ACC112 (cell line): ENCODE measurements around the gene PTTG2.
"Not testable (repeated sequence)": the region's sequence is repeated elsewhere in the genome, so short reads cannot be mapped to it uniquely, and the experiment has no call there.

Experiments
- H2AFZ ChIP-seq: fragments of 200-600 bp; sonication (generic); one replicate; pipeline ENCODE4 v1.6.0; 2017; ENCODE audit warnings: antibody characterized with exemption, low read length; ENCODE audit not compliant: unreplicated experiment
- H3K27ac ChIP-seq: fragments of 200-600 bp; sonication (generic); 2 replicates; pipeline ENCODE4 v1.5.1; 2014; ENCODE audit warnings: low read depth, mild to moderate bottlenecking, antibody characterized with exemption, low read length, moderate library complexity
- H3K27me3 ChIP-seq: fragments of 200-600 bp; sonication (generic); 2 replicates; pipeline ENCODE4 v1.6.1; 2014; ENCODE audit warnings: mild to moderate bottlenecking, antibody characterized with exemption, low read length, moderate library complexity, mixed read lengths; ENCODE audit not compliant: insufficient read depth
- H3K36me3 ChIP-seq: fragments of 200-600 bp; sonication (generic); 2 replicates; pipeline ENCODE4 v1.6.1; 2016; ENCODE audit warnings: mild to moderate bottlenecking, antibody characterized with exemption, low read length, moderate library complexity, mixed read lengths; ENCODE audit not compliant: insufficient read depth
- H3K4me1 ChIP-seq: fragments of 200-600 bp; sonication (generic); one replicate; pipeline ENCODE4 v1.6.1; 2016; ENCODE audit warnings: low read length, mixed read lengths; ENCODE audit not compliant: insufficient read depth, unreplicated experiment, control insufficient read depth
- H3K4me3 ChIP-seq: fragments of 200-600 bp; sonication (generic); 2 replicates; pipeline ENCODE4 v1.5.1; 2014; ENCODE audit warnings: mild to moderate bottlenecking, low read depth, low read length
- H3K79me2 ChIP-seq: fragments of 200-600 bp; sonication (generic); one replicate; pipeline ENCODE4 v1.6.0; 2016; ENCODE audit warnings: low read length; ENCODE audit not compliant: control insufficient read depth, unreplicated experiment, insufficient read depth

Gene PTTG2

GRCh38 chr4:37958932-37959331 lies 1.3 kb upstream of the PTTG2 start:
- Histone ChIP-seq H3K79me2 (no peaks in the 10 kb centered on the region), H3K27me3 (no peaks in the 10 kb centered on the region), H3K36me3 (no peaks in the 10 kb centered on the region), H3K27ac (no peak overlapping the region), H3K4me1 (no peaks in the 10 kb centered on the region), H3K4me3 (no peak overlapping the region), H2AFZ (no peak overlapping the region)

DNA sequence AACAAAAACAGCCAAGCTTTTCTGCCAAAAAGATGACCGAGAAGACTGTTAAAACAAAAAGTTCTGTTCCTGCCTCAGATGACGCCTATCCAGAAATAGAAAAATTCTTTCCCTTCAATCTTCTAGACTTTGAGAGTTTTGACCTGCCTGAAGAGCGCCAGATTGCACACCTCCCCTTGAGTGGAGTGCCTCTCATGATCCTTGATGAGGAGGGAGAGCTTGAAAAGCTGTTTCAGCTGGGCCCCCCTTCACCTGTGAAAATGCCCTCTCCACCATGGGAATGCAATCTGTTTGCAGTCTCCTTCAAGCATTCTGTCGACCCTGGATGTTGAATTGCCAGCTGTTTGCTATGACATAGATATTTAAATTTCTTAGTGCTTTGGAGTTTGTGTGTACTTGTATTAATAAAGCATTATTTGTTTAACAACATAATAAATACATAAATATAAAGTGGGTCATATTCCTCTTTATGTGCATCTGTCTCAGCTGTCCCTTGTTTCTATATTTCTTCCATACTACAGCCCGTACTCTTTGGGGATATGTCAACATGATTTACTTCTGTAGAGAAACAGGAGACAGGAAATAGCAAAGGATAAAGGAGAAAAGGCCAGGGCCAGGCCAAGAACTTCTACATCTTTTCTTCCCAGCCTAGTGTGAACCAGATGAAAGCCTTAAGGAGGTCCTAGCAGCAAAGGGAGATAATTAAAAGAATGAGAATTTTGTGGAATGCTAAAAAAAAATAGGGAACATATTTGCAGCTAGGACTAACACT lies 667 bp downstream of the PTTG2 start:
- Histone ChIP-seq H3K4me3 (no peak overlapping the region), H3K27ac (no peak overlapping the region), H2AFZ (no peak overlapping the region)

DNA sequence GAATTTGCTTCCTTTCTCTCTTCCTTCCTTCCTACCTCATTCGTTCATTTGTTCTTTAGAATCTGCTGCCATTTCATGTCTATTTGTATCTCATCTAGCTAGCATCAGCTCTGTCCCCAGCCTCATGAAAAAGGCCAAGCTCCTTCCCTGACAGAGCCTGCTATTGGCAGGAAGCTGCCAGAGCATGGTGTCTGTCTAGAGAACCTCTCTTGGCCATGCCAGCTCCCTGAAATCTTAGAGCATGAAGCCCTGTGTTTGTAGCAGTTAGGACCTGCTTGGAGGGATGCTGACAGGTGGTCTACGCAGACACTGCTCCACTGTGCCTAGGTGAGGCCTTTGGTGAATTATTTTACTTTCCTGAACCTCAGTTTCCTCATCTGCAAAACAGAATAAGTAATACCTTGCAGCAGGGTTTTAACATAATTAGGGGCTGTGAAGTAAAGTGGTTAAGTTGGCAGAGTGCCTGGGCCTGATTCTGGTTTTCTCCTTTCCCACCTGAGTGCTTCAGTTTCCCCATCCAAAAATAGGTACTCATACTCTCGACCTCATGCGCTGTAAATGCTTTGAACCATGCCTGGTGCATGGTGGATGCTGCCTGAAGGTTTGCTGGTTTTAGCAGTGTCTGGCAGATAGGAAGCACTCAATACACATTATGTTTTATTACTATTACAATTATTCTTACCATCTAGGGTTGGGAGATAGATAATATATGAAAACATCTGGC lies 4.7 kb downstream of the PTTG2 start:
- no peak overlapping the region for H3K27ac ChIP-seq

More for the DNA sequence above, 667 bp downstream of the PTTG2 start:
- Histone ChIP-seq H3K79me2 (no peaks in the 10 kb centered on the region), H3K36me3 (no peaks in the 10 kb centered on the region), H3K4me1 (no peaks in the 10 kb centered on the region), H3K27me3 (no peaks in the 10 kb centered on the region)

GRCh38 chr4:37966044-37966443 lies 5.8 kb downstream of the PTTG2 start:
- Histone ChIP-seq H2AFZ (no peak overlapping the region), H3K27ac (no peak overlapping the region), H3K4me3 (no peak overlapping the region), H3K4me1 (peaks cover 6% of the 10 kb centered on the region), H3K36me3 (no peaks in the 10 kb centered on the region), H3K79me2 (no peaks in the 10 kb centered on the region), H3K27me3 (no peaks in the 10 kb centered on the region)

More for the DNA sequence above, 4.7 kb downstream of the PTTG2 start:
- H3K27me3 ChIP-seq: no peaks in the 10 kb centered on the region
- no peak overlapping the region for H2AFZ ChIP-seq
- no peaks in the 10 kb centered on the region for H3K36me3 ChIP-seq
- H3K79me2 ChIP-seq: no peaks in the 10 kb centered on the region
- no peak overlapping the region for H3K4me3 ChIP-seq
- peaks cover 6% of the 10 kb centered on the region for H3K4me1 ChIP-seq

- peaks cover 6% of the 10 kb centered on the region for H3K4me1 ChIP-seq
- H3K4me3 ChIP-seq: no peak overlapping the region
- no peak overlapping the region for H3K27ac ChIP-seq
- no peaks in the 10 kb centered on the region for H3K27me3 ChIP-seq
- no peak overlapping the region for H2AFZ ChIP-seq
- no peaks in the 10 kb centered on the region for H3K79me2 ChIP-seq
- H3K36me3 ChIP-seq: no peaks in the 10 kb centered on the region
Measured at GRCh38 chr4:37967736-37968135, 7.5 kb downstream of the PTTG2 start.

DNA sequence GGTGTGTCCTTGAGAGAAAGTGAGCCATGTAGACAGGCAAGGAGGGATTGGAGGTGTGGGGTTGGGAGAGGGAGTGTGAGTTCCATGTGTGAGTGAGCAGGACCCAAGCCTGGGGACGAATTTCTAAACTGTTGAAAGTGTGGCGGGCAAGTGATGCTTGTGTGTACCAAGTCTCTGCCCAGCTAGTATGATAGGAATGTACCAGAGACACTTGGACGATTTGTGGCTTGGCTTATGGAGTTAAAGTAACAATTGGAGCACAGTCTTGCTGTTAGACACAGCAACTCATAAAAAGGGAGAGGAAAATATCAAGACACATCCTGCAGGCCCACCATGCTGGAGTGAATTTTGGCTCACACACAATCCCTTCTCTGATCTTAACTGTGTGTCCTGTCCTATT lies 8.5 kb downstream of the PTTG2 start:
- Histone ChIP-seq H3K4me1 (peaks cover 6% of the 10 kb centered on the region), H3K36me3 (no peaks in the 10 kb centered on the region), H3K79me2 (no peaks in the 10 kb centered on the region), H3K4me3 (no peak overlapping the region), H3K27ac (no peak overlapping the region), H3K27me3 (no peaks in the 10 kb centered on the region), H2AFZ (no peak overlapping the region)

DNA sequence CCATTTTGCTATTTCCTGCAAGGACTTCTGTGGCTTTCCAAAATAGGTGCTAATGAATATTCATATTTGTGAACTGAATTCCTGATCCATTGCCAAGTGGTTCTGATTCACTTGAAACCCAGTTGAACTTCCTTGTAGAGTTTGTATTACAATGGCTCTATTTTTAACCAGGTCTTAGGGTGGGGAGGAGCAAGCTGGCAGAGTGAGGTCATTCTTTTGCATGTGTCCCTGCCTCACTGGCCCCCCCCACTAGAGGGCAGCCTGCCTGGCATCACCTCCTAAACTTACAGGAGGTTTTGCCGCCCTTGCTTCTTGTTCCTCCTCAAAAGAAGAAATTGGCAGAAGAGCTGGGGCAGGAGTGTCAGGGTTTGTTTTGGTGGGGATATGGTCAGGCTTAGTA lies 10.5 kb downstream of the PTTG2 start:
- Histone ChIP-seq H3K27me3 (no peaks in the 10 kb centered on the region), H3K4me1 (peaks cover 6% of the 10 kb centered on the region), H3K79me2 (no peaks in the 10 kb centered on the region), H2AFZ (no peak overlapping the region), H3K27ac (no peak overlapping the region), H3K4me3 (no peak overlapping the region), H3K36me3 (no peaks in the 10 kb centered on the region)

GRCh38 chr4:37971202-37971601 lies 11.0 kb downstream of the PTTG2 start:
- H3K36me3 ChIP-seq: no peaks in the 10 kb centered on the region
- no peaks in the 10 kb centered on the region for H3K79me2 ChIP-seq
- H3K27me3 ChIP-seq: no peaks in the 10 kb centered on the region
- no peak overlapping the region for H3K4me3 ChIP-seq
- H2AFZ ChIP-seq: no peak overlapping the region
- H3K4me1 ChIP-seq: peaks cover 6% of the 10 kb centered on the region
- no peak overlapping the region for H3K27ac ChIP-seq

GRCh38 chr4:37973441-37973840 lies 13.2 kb downstream of the PTTG2 start:
- Histone ChIP-seq H3K4me3 (no peak overlapping the region), H3K79me2 (peaks cover 5% of the 10 kb centered on the region), H3K36me3 (no peaks in the 10 kb centered on the region), H3K4me1 (no peaks in the 10 kb centered on the region), H3K27me3 (no peaks in the 10 kb centered on the region), H2AFZ (no peak overlapping the region), H3K27ac (no peak overlapping the region)

DNA sequence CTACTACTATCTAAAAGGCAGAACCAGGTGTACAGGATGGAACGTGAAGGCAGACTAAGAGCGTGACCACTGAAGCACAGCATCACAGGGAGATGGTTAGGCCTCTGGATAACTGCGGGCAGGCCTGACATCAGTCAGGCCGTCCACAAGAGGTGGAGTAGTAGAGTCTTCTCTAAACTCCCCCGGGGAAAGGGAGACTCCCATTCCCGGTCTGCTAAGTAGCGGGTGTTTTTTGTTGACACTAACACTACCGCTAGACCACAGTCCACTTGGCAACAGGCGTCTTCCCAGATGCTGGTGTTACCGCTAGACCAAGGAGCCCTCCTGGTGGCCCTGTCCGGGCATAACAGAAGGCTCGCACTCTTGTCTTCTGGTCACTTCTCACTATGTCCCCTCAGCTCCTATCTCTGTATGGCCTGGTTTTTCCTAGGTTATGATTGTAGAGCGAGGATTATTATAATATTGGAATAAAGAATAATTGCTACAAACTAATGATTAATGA lies 15.2 kb downstream of the PTTG2 start:
- not testable (repeated sequence) for H3K4me3 ChIP-seq, H3K36me3 ChIP-seq, H2AFZ ChIP-seq, H3K27ac ChIP-seq, H3K4me1 ChIP-seq, H3K27me3 ChIP-seq
- peaks cover 21% of the 10 kb centered on the region for H3K79me2 ChIP-seq

- H3K4me1 ChIP-seq: peaks cover 4% of the 10 kb centered on the region
- no peaks in the 10 kb centered on the region for H3K27me3 ChIP-seq
- H3K36me3 ChIP-seq: no peaks in the 10 kb centered on the region
- peak overlapping the region; percentile 80 for H3K4me3 ChIP-seq
- H3K79me2 ChIP-seq: peaks cover 21% of the 10 kb centered on the region
- peak overlapping the region; percentile 84 for H2AFZ ChIP-seq
- 0 out of 2 replicates have a peak overlapping the region, but pooled peaks have one; percentile 25 for H3K27ac ChIP-seq
Measured at GRCh38 chr4:37976507-37976906, 16.3 kb downstream of the PTTG2 start.
